ENCODE results near the gene PLCH1. TPM values are rescaled to one million over a fixed set of nuclear protein-coding genes. Genes with fewer than 3 reads are reported as not detected.

PLCH1 gene
- total and polyA plus RNA-seq, 2 of the 13 experiments (the other 11 are each of a cell fraction or from before 2014, with no cell fraction given) = 2.0 to 3.0 TPM

DNA sequence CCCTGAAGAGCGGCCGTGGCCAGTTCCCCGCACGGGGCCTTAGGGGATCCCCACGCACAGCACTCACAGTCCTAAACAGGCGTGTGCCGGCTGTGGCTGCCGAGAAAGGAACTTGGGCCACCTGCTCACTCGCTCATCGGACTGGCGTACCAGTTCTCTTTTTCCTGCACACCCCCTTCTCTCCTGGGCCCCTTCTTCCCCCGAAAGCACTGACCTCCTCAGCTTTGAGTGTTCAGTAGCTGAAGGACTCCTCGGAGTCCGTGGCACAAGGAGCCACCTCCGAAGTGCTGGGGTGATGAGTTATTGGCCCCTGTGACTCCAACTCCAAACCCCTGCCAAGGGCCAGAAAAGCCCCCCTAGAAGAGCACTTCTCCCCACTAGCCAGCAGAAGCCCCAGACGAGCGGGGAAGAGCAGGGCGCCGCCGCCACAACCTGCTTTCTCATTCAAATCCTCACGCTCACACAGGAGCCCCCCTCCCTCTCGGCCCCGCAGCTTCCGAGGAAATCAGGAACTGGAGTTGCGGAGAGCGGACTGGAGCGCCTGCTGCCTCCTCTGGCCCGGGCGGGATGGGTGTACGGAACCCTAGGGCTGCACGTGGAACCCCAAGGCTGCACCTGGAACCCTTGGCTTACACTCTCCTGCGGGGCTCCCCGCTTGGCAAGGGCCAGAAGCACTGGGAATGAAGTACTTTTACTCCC, at the start of gene PLCH1 (continued):
- TF ChIP-seq, protein P1, sequence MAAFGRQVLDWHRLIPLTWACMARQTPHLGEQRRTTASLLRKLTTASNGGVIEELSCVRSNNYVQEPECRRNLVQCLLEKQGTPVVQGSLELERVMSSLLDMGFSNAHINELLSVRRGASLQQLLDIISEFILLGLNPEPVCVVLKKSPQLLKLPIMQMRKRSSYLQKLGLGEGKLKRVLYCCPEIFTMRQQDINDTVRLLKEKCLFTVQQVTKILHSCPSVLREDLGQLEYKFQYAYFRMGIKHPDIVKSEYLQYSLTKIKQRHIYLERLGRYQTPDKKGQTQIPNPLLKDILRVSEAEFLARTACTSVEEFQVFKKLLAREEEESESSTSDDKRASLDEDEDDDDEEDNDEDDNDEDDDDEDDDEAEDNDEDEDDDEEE (CRISPR knock-in tag; IDR thresholded peaks at IDR 0.05) = no peak
- 0 out of 2 replicates have a peak, but pooled peaks have one; percentile 33 for TF ChIP-seq ZNF354B (CRISPR knock-in tag; IDR thresholded peaks at IDR 0.05)
- TF ChIP-seq, protein P2, sequence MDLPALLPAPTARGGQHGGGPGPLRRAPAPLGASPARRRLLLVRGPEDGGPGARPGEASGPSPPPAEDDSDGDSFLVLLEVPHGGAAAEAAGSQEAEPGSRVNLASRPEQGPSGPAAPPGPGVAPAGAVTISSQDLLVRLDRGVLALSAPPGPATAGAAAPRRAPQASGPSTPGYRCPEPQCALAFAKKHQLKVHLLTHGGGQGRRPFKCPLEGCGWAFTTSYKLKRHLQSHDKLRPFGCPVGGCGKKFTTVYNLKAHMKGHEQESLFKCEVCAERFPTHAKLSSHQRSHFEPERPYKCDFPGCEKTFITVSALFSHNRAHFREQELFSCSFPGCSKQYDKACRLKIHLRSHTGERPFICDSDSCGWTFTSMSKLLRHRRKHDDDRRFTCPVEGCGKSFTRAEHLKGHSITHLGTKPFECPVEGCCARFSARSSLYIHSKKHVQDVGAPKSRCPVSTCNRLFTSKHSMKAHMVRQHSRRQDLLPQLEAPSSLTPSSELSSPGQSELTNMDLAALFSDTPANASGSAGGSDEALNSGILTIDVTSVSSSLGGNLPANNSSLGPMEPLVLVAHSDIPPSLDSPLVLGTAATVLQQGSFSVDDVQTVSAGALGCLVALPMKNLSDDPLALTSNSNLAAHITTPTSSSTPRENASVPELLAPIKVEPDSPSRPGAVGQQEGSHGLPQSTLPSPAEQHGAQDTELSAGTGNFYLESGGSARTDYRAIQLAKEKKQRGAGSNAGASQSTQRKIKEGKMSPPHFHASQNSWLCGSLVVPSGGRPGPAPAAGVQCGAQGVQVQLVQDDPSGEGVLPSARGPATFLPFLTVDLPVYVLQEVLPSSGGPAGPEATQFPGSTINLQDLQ (CRISPR knock-in tag; IDR thresholded peaks at IDR 0.05) = peak; percentile 30; the same call in 1 of the 2 replicates

DNA sequence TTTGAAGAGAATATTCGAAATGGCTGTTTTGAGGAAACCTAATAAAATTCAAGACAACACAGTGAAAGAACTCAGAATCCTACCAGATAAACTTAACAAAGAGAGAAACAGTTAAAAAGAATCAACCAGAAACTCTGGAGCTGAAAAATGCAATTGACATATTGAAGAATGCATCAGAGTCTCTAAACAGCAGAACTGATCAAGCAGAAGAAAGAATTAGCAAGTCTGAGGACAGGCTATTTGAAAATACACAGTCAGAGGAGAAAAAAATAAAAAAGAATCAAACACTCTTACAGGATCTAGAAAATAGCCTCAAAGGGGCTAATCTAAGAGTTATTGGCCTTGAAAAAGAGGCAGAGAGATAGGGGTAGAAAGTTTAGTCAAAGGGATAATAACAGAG, 47.7 kb upstream of the PLCH1 start:
- ATAC-seq (no peak), FAIRE-seq (no peak), DNase-seq (ENCODE audit: low spot score) (no peak)
- H3K9me3 ChIP-seq (ENCODE audit: low read length) = no peaks in the 10 kb centered on the region
- H3K4me1 ChIP-seq (ENCODE audit: insufficient read depth, low read length) = 0 out of 2 replicates have a peak, but pooled peaks cover 7% of the 10 kb centered on the region
- POLR2A ChIA-PET = interaction anchor here (2.8 kb wide), 1 partner anchor 13 kb away, joined by 7 read pairs; the partner anchor contains the start of gene C3orf33
- no peak overlapping the region for H3K4me3 ChIP-seq (replicated peaks in 1 of 3; ENCODE audit: insufficient read depth in 1 of 3, low read depth in 2 of 3, low read length in 3 of 3)
- H3K27ac ChIP-seq (ENCODE audit: extremely low read length, insufficient read depth, low read length) = no peak overlapping the region
- H3K9ac ChIP-seq (ENCODE audit: insufficient read depth, low read depth, low read length) = no peak overlapping the region
- H3K4me2 ChIP-seq (ENCODE audit: low read depth, low read length) = no peak overlapping the region
- H4K20me1 ChIP-seq (ENCODE audit: insufficient read depth, low read length) = no peaks in the 10 kb centered on the region
- CTCF ChIA-PET (ENCODE audit: low intra/inter-chr PET ratio, low total read pairs) = no interaction called here
- in situ Hi-C loops (cut with HindIII; ENCODE audit: extremely low pct_ligation_motif_present, low pct_unique_long_range_greater_than_20kb) (no loop called here), intact Hi-C loops (cut with micrococcal nuclease; ENCODE audit: unreplicated experiment) (no loop called here)
- peaks cover 6% of the 10 kb centered on the region for H3K79me2 ChIP-seq (ENCODE audit: insufficient read depth, low read length)
- 88% methylated on average over 1 of the region's 1 CpG for WGBS (ENCODE audit: low lambda C conversion rate)
- no peak overlapping the region for H2AFZ ChIP-seq (ENCODE audit: low read length)
- no peaks in the 10 kb centered on the region for H3K27me3 ChIP-seq (ENCODE audit: control insufficient read depth in 1 of 2, insufficient read depth in 2 of 2, low read length in 2 of 2)
- BruUV-seq (replicated peaks) = no TSS peak
- TF ChIP-seq, protein P3, sequence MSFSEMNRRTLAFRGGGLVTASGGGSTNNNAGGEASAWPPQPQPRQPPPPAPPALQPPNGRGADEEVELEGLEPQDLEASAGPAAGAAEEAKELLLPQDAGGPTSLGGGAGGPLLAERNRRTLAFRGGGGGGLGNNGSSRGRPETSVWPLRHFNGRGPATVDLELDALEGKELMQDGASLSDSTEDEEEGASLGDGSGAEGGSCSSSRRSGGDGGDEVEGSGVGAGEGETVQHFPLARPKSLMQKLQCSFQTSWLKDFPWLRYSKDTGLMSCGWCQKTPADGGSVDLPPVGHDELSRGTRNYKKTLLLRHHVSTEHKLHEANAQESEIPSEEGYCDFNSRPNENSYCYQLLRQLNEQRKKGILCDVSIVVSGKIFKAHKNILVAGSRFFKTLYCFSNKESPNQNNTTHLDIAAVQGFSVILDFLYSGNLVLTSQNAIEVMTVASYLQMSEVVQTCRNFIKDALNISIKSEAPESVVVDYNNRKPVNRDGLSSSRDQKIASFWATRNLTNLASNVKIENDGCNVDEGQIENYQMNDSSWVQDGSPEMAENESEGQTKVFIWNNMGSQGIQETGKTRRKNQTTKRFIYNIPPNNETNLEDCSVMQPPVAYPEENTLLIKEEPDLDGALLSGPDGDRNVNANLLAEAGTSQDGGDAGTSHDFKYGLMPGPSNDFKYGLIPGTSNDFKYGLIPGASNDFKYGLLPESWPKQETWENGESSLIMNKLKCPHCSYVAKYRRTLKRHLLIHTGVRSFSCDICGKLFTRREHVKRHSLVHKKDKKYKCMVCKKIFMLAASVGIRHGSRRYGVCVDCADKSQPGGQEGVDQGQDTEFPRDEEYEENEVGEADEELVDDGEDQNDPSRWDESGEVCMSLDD (CRISPR knock-in tag; IDR thresholded peaks at IDR 0.05; ENCODE audit: borderline replicate concordance) = no peak
- TF ChIP-seq PRPF4 (IDR thresholded peaks at IDR 0.05; ENCODE audit: low read depth, low read length, poor library complexity, severe bottlenecking) (no peak), GTF3A (CRISPR knock-in tag; conservative IDR thresholded peaks at IDR 0.05) (no peak), ERF (CRISPR knock-in tag; IDR thresholded peaks at IDR 0.05) (no peak), ZNF160 (CRISPR knock-in tag; IDR thresholded peaks at IDR 0.05) (0 out of 2 replicates have a peak, but pooled peaks have one; percentile 68), XBP1 (CRISPR knock-in tag; IDR thresholded peaks at IDR 0.05) (no peak), ZNF652 (CRISPR knock-in tag; IDR thresholded peaks at IDR 0.05; ENCODE audit: borderline replicate concordance, low read depth) (no peak)
- TF ChIP-seq, protein P4, sequence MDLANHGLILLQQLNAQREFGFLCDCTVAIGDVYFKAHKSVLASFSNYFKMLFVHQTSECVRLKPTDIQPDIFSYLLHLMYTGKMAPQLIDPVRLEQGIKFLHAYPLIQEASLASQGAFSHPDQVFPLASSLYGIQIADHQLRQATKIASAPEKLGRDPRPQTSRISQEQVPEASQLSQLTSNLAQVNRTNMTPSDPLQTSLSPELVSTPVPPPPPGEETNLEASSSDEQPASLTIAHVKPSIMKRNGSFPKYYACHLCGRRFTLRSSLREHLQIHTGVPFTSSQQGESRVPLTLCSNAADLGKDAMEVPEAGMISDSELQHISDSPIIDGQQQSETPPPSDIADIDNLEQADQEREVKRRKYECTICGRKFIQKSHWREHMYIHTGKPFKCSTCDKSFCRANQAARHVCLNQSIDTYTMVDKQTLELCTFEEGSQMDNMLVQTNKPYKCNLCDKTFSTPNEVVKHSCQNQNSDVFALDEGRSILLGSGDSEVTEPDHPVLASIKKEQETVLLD (CRISPR knock-in tag; IDR thresholded peaks at IDR 0.05; ENCODE audit: low read depth) = no peak
- H3K36me3 ChIP-seq (replicated peaks in 1 of 2; ENCODE audit: control insufficient read depth in 1 of 2, insufficient read depth in 2 of 2, low read length in 2 of 2) = peaks cover 2 to 15% of the 10 kb centered on the region in 2 experiments; a peak in 2 of 5 replicates

All from HepG2 (cell line).